22Rv1 (cell line): Measurements from ENCODE around the gene CEP295NL.

Experiments used
- CTCF ChIP-seq: fragments of 450-650 bp; IDR thresholded peaks from 2 replicates; pipeline ENCODE4 v1.5.1; 2017; ENCODE audit warnings: mild to moderate bottlenecking
- ZFX ChIP-seq: fragments of 450-650 bp; IDR thresholded peaks from 2 replicates; pipeline ENCODE4 v1.6.1; 2017; ENCODE audit warnings: antibody characterized with exemption, borderline replicate concordance

- TF ChIP-seq CTCF (no peak), ZFX (no peak)
Measured at GRCh38 chr17:78929908-78930775, 27.1 kb upstream of the CEP295NL start.
